ENCODE data around the gene KCNC3. TPM values are rescaled to one million over a fixed set of nuclear protein-coding genes. Genes with fewer than 3 reads are reported as not detected.

Gene KCNC3
- total and polyA plus RNA-seq, 2 of the 13 experiments (the other 11 are each of a cell fraction or from before 2014, with no cell fraction given): 0.29 to 1.7 TPM

- peaks cover 51% of the 10 kb centered on the region for H3K4me1 ChIP-seq (ENCODE audit: insufficient read depth, low read length)
- no peak overlapping the region for H3K9ac ChIP-seq (ENCODE audit: insufficient read depth, low read depth, low read length)
- no peaks in the 10 kb centered on the region for H3K27me3 ChIP-seq (ENCODE audit: control insufficient read depth in 1 of 2, insufficient read depth in 2 of 2, low read length in 2 of 2)
- intact Hi-C loops (cut with micrococcal nuclease; ENCODE audit: unreplicated experiment): loop anchor here (1.0 kb wide), 1 partner anchor 17 kb away; no protein-coding TSS in a partner anchor
- 0 out of 2 replicates have a peak, but pooled peaks cover 2% of the 10 kb centered on the region for H4K20me1 ChIP-seq (ENCODE audit: insufficient read depth, low read length)
- no peaks in the 10 kb centered on the region for H3K79me2 ChIP-seq (ENCODE audit: insufficient read depth, low read length)
- no peak overlapping the region for H3K27ac ChIP-seq (ENCODE audit: extremely low read length, insufficient read depth, low read length)
- no peak overlapping the region for H3K4me3 ChIP-seq (replicated peaks in 1 of 3; ENCODE audit: insufficient read depth in 1 of 3, low read depth in 2 of 3, low read length in 3 of 3)
- H3K4me2 ChIP-seq (ENCODE audit: low read depth, low read length): peak overlapping the region; percentile 99; the same call in 1 of the 2 replicates
- FAIRE-seq (no peak), ATAC-seq (no peak), DNase-seq (ENCODE audit: low spot score) (no peak)
- CTCF ChIA-PET (ENCODE audit: low intra/inter-chr PET ratio, low total read pairs): no interaction called here
- POLR2A ChIA-PET: interaction anchor here (1.0 to 1.1 kb wide), 2 partner anchors 11 to 52 kb away, joined by 4 to 7 read pairs; partner anchors contain the start of gene POLD1
- in situ Hi-C loops (cut with HindIII; ENCODE audit: extremely low pct_ligation_motif_present, low pct_unique_long_range_greater_than_20kb): no loop called here
- no TSS peak for BruUV-seq (replicated peaks)
- H3K36me3 ChIP-seq (replicated peaks in 1 of 2; ENCODE audit: control insufficient read depth in 1 of 2, insufficient read depth in 2 of 2, low read length in 2 of 2): no peaks in the 10 kb centered on the region
- no peak for TF ChIP-seq KDM5A (IDR thresholded peaks at IDR 0.05; ENCODE audit: borderline replicate concordance, low read length)
- no peak for TF ChIP-seq SP1 (IDR thresholded peaks at IDR 0.05)
- no peak for TF ChIP-seq SP1 (CRISPR knock-in tag; IDR thresholded peaks at IDR 0.05)
- TF ChIP-seq GABPB1 (CRISPR knock-in tag; IDR thresholded peaks at IDR 0.05): no peak
- TF ChIP-seq NR0B2 (CRISPR knock-in tag; IDR thresholded peaks at IDR 0.05): no peak
- TF ChIP-seq ZNF713 (CRISPR knock-in tag; IDR thresholded peaks at IDR 0.05): no peak
- no peak for TF ChIP-seq MBD4 (IDR thresholded peaks at IDR 0.05; ENCODE audit: borderline replicate concordance, low read length)
- TF ChIP-seq ZFP1 (CRISPR knock-in tag; IDR thresholded peaks at IDR 0.05): no peak
- TF ChIP-seq RAD51 (IDR thresholded peaks at IDR 0.05; ENCODE audit: borderline replicate concordance): no peak
- no peak for TF ChIP-seq TGIF2 (CRISPR knock-in tag; IDR thresholded peaks at IDR 0.05)
- TF ChIP-seq ZNF567 (CRISPR knock-in tag; IDR thresholded peaks at IDR 0.05; ENCODE audit: borderline replicate concordance): no peak
- no peak for TF ChIP-seq U2AF2 (IDR thresholded peaks at IDR 0.05; ENCODE audit: low read depth, low read length)
- no peak for TF ChIP-seq MXI1 (IDR thresholded peaks at IDR 0.05; ENCODE audit: borderline replicate concordance, low read depth, low read length)
- TF ChIP-seq ZNF782 (CRISPR knock-in tag; IDR thresholded peaks at IDR 0.05; ENCODE audit: borderline replicate concordance): no peak
- no peak for TF ChIP-seq RFX1 (IDR thresholded peaks at IDR 0.05)
- TF ChIP-seq ARNT (IDR thresholded peaks at IDR 0.05): no peak
- H2AFZ ChIP-seq (ENCODE audit: low read length): no peak overlapping the region
- 80% methylated on average over 20 of the region's 20 CpGs for WGBS (ENCODE audit: low lambda C conversion rate)
- H3K9me3 ChIP-seq (ENCODE audit: low read length): no peaks in the 10 kb centered on the region
Measured at GRCh38 chr19:50332244-50333038, 3.3 kb upstream of the KCNC3 start.

Data from HepG2 (cell line).